Measurements from ENCODE around the gene REEP6. TPM values are rescaled to one million over a fixed set of nuclear protein-coding genes. Genes with fewer than 3 reads are reported as not detected.

REEP6 gene
- total RNA-seq, 2 experiments from 2014 or later = 2.0 to 2.3 TPM

GRCh38 chr19:1482361-1483130 is 8.4 kb upstream of the REEP6 start:
- POLR2A ChIA-PET = no interaction called here
- CTCF ChIA-PET = no interaction called here

GRCh38 chr19:1483131-1483978 is 7.6 kb upstream of the REEP6 start:
- ChIA-PET POLR2A (no interaction called here), CTCF (no interaction called here)

DNA sequence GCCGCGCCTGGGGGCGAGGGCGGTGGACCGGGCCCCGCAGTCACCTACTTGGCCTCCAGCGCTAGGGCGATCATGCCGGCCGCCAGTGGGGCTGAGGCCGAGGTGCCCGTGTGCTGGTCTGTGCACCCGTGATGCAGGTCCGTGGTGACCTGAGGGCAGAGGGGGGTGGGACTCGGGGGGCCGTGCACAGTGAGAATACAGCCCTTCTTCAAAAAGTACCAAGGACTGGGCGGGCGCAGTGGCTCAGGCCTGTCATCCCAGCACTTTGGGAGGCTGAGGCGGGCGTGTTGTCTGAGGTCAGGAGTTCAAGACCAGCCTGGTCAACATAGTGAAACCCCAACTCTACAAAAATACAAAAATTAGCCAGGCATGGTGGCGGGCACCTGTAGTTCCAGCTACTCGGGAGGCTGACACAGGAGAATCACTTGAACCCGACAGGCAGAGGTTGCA is 7.0 kb upstream of the REEP6 start:
- ChIA-PET CTCF (no interaction called here), POLR2A (no interaction called here)

DNA sequence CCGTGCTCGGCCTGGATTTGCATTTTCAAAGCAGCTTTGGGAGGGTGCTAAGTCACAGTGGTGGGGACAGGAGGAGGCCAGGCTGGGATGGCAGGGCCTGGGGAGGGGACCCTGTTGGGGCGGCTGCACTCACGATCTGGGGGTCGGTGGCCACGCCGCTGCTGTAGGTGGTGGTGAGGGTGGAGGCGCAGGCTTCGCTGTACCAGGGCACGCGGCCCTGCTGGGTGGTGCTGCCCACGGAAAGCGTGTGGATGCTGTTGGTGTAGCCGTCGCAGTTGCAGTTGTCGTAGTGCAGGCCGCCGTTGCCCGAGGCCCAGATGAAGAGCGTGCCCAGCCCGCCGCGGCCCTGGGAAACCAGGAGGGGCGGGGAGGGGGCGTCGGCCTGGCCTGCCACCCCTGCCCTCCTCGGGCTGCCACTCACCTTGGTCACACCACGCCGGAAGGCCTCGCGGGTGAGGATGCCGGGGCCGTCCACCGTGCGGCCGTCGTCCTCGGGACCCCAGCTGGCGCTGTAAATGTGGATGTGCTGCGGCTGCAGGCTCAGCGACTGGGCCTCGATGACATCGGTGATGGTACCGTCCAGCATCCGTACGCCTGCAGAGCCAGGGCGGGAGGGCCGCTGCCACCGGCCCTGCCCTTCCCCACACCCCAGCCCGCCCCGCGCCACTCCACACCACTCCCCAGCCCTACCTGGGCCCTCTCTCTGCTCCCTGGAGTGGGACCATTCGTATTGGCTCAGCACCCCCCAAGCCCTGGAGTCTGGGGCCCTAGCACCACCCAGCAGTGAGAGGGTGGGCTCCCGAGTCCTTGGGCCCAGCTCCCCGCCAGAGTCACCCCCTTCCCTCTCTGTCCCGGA is 4.0 kb upstream of the REEP6 start:
- CTCF ChIA-PET = no interaction called here
- POLR2A ChIA-PET = no interaction called here

DNA sequence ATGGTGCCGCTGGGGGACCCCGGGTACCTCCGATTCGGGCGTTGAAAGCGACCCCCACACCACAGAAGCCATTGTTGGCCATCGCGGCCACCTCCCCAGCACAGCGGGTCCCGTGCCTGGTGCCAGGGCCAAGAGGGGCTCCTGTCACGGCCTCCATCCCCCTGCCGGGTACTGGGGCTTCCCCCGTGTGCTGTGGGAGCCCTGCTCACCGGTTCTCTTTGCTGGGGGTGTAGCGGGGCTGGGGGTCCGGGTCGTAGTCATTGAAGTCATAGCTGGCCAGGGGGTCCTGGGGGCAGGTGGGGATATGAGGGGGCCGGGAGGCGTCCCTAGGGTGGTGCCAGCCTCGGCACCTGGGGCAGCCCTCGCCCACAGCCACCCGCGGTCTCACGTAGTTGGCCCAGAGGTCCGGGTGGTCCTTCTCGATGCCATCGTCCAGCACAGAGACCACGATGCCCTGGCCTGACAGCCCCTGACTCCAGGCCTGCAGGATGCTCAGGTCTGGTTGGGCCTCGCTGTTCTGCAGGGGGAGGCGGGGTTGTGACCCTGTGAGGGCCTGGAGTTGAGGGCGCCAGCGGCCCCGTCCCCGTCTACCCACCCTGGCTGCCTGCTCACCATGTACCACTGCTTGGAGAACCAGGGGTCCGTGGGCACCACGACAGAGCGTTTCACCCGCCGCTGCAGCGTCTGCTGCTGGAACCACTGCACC is 3.3 kb upstream of the REEP6 start:
- POLR2A ChIA-PET = no interaction called here

DNA sequence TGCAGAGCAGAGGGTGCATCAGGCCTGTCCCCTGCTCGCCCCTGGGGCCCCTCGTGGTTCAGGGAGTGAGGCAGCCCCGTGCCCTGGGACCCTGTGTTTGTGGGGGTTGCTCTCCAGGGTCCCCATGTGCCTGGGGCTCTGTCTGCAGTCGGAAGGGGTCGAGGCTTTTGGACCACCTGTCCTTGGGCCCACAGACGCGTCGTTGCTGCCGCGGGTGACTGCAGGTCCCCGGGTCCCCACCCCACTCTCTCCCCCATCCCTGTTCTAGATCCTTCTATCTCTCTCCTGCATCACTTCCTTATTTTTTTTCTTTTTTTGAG is 2.7 kb upstream of the REEP6 start:
- POLR2A ChIA-PET = no interaction called here
- CTCF ChIA-PET = no interaction called here

More for the DNA sequence above, 3.3 kb upstream of the REEP6 start:
- CTCF ChIA-PET = no interaction called here

DNA sequence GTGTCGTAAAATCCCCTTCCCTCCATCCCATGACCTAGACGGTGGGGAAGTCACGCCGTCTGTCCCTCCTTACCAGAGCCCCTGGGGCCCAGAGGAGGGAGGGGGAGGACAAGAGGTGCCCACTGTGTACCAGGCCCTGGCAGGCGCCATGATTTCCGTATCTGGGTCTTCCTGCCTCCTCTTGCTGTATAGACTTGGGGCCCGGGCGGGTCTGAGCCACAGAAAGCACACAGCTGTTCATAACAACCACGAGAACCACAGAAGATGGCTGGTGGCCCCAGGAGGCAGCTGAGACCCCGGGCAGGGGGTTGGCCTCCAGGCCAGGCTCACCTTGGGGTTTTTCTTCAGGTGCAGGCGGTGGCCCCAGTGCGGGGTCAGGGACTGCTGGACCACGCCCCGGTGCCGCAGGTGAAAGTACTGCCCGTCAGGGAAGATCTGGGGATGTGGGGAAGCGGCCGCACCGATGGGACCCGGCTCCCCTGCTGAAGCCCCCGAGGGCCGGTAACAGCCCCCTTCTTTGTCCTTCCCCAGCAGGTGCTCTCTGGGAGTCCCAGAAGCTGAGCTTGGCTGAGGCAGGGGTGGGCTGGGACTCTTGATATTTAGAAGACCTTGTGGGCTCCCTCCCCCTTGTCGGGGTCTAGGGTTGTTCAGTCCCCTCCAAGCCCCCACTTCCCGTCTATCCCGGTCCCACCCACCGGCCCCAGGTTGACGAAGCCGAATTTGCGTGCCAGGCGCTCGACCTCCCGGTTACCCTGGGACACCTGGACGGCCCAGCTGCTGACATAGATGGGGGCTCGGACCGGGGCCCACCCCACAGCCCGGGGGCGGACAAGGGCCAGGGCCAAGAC is 1.3 kb upstream of the REEP6 start:
- POLR2A ChIA-PET = no interaction called here
- CTCF ChIA-PET = interaction anchor here (0.7 kb wide), 1 partner anchor 291 kb away, joined by 3 read pairs; no protein-coding TSS in a partner anchor

GRCh38 chr19:1490311-1491113 is 469 bp upstream of the REEP6 start, which contains the start of gene PCSK4:
Gene PCSK4, minus strand, starts transcription at chr19:1490350. Its CDS starts 4 bp downstream, at chr19:1490346.
- POLR2A ChIA-PET = interaction anchor here (0.7 to 1.0 kb wide), 2 partner anchors 211 to 463 kb away, joined by 4 to 7 read pairs; no protein-coding TSS in a partner anchor
- CTCF ChIA-PET = interaction anchor here (0.6 to 1.3 kb wide), 3 partner anchors 56 to 1137 kb away, joined by 3 to 5 read pairs (median 3); no protein-coding TSS in a partner anchor

DNA sequence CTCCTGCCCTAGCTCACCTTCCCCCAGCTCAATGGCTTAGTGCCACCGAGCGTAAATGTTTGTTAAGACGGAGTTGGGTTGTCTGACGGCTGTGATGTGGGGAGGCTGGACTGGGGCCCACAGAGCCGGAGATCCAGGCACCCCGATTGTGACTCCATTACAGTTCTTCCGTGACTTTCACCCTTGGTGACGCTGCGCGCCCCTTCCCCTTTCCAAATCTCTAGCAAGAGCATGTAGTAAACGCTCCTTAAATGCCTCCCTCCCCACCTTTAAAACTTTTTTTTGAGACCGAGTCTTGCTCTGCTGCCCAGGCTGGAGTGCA is 829 bp downstream of the REEP6 start:
- CTCF ChIA-PET = interaction anchor here (1.3 kb wide), 1 partner anchor 54 kb away, joined by 5 read pairs; no protein-coding TSS in a partner anchor
- POLR2A ChIA-PET = no interaction called here

DNA sequence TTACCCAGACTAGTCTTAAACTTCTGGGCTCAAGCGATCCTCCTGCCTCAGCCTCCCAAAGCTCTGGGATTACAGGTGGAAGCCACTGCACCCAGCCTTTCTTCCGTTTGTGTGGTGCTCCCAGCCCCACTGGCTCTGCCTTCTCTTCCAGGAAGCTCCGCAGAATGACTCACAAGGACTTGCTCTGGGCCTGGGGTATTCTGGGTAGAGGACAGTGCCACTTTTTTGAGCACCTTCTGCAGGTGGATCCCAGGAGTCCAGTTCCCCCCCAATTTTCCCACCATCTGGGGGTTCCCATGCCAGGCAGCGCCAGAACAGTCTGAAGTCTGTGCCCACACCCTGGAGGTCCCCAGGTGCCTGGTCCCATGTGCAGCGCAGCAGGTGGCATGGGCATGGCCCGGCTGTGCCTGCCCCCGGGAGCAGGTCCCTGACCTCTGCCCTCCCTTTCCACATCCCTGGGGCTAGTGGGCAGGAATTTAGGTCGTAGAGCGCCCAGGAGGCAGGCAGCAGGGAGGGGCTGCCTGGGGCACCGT is 1.6 kb downstream of the REEP6 start:
- ChIA-PET POLR2A (no interaction called here), CTCF (no interaction called here)

GRCh38 chr19:1494115-1494815 is 3.3 kb downstream of the REEP6 start:
- POLR2A ChIA-PET = no interaction called here
- CTCF ChIA-PET = no interaction called here

GRCh38 chr19:1495051-1495798 is 4.2 kb downstream of the REEP6 start:
- ChIA-PET CTCF (no interaction called here), POLR2A (no interaction called here)

GRCh38 chr19:1495799-1496713 is 5.1 kb downstream of the REEP6 start:
- POLR2A ChIA-PET = interaction anchor here (0.5 kb wide), 1 partner anchor 23 kb away, joined by 6 read pairs; no protein-coding TSS in a partner anchor
- CTCF ChIA-PET = no interaction called here

GRCh38 chr19:1496714-1497577 is 6.0 kb downstream of the REEP6 start:
- CTCF ChIA-PET = interaction anchor here (1.3 kb wide), 1 partner anchor 12 kb away, joined by 5 read pairs; no protein-coding TSS in a partner anchor

More at GRCh38 chr19:1496714-1497577, 6.0 kb downstream of the REEP6 start:
- POLR2A ChIA-PET = no interaction called here

Measured in activated CD8-positive, alpha-beta memory T cell treated with anti-CD3 and anti-CD28 coated beads for 36 hours (primary cell).